IPS-18c (cell line): ENCODE data around the gene PI4K2A.
"Not testable (repeated sequence)": the region's sequence is repeated elsewhere in the genome, so short reads cannot be mapped to it uniquely, and the experiment has no call there.

Experiments used
- H3K4me3 ChIP-seq: 2 replicates; pipeline ENCODE4 v1.7.0; 2013; ENCODE audit warnings: low read depth, mild to moderate bottlenecking, low read length, moderate library complexity; ENCODE audit not compliant: insufficient read depth
- H3K9me3 ChIP-seq: one replicate; pipeline ENCODE4 v1.6.1; 2013; ENCODE audit warnings: mild to moderate bottlenecking, low read length, moderate library complexity; ENCODE audit not compliant: control insufficient read depth, insufficient read depth

The PI4K2A gene

DNA sequence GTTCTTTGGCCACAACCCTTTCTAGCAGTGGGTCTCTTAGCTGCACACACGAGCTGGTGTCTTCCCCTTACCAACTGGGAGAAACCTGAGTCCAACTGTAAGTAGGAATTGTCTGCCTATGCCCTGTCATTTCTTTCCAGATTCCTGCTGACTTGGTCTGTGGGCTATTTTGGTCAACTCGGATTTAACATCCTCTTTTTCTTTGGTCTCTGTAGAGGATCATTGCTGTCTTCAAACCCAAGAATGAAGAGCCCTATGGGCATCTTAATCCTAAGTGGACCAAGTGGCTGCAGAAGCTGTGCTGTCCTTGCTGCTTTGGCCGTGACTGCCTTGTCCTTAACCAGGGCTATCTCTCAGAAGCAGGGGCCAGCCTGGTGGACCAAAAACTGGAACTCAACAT, 10.3 kb downstream of the PI4K2A start:
- no peak overlapping the region for H3K4me3 ChIP-seq
- no peaks in the 10 kb centered on the region for H3K9me3 ChIP-seq

DNA sequence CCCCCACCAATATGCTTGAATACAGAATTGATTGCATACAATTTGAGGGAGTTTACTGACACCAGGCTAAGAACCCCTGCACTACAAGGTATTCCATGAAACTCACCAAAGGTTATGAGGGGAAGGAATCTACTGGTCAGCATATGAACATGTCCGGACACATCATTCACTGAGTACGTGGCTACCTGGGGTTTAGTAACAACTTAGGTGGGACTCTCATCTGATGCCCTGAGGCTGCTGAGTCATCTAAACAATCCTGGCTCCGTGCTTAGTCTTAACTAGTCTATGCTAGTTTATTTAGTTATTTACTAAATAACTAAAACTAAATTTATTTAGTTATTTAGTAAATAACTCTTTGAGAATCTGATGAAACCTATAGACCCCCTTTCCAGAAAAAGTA, 11.3 kb downstream of the PI4K2A start:
- H3K4me3 ChIP-seq = no peak overlapping the region

DNA sequence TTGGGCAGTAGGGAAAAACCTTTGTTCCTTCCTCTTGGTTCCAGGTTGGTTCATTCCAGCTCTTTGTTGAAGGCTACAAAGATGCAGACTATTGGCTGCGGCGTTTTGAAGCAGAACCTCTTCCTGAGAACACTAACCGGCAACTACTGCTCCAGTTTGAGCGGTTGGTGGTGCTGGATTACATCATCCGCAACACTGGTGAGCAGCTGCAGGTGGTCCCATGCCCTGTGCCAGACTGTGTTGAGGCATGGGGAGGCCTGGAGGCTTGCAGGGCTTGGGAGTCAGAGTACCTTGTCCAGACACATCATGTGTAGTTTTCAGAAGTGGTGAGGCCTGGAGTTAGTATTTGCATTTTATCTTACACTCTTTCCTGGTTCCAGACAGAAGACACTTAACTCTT, 16.3 kb downstream of the PI4K2A start:
- Histone ChIP-seq H3K4me3 (no peak overlapping the region), H3K9me3 (no peaks in the 10 kb centered on the region)

More for the DNA sequence above, 11.3 kb downstream of the PI4K2A start:
- H3K9me3 ChIP-seq = no peaks in the 10 kb centered on the region

DNA sequence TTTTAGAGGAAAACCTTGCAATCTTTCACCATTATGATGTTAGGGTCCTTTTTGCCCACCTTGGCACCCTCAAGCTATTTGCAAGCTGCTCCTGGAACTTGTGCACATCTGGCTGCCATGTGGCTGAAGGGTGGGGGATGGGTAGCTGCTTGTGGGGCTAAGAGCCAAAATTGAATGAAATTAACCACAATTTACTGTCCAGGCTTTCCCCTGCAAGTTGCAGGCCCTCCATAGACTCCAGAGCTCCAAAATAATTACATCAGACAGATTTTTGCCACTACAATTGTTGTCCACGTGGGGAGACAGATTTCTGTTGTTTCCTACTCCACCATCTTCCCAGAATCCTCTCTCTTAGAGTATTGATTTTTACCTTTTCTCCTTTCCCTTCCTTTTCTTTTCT, 19.1 kb downstream of the PI4K2A start:
- no peak overlapping the region for H3K4me3 ChIP-seq
- no peaks in the 10 kb centered on the region for H3K9me3 ChIP-seq

DNA sequence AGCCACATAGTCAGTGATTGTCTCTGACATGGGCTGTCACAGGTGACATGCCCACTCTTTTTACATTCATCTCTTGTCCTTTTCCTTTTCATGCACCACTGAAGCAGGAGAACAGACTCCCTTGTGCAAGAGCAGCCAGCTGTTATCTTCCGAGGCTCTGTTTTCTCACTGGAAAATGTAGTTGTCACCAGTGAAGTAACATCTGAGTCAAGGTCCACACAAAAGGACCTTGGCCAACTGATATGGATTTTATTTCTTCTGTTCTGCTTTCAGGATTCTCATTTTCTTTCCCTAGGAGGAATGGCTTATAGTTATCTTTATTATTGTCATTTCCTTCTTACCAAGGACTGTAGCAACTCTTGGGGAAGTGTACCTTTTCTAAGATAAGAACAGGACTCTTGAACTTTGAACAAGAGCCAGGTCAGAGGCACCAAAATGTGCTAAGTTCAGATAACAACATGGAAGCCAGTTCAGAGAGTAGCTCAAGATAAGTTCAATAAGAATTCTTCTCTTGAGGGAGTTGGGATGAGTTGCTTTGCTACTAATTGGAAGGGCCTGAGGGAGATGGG, 23.9 kb downstream of the PI4K2A start:
- no peak overlapping the region for H3K4me3 ChIP-seq
- H3K9me3 ChIP-seq = no peaks in the 10 kb centered on the region

DNA sequence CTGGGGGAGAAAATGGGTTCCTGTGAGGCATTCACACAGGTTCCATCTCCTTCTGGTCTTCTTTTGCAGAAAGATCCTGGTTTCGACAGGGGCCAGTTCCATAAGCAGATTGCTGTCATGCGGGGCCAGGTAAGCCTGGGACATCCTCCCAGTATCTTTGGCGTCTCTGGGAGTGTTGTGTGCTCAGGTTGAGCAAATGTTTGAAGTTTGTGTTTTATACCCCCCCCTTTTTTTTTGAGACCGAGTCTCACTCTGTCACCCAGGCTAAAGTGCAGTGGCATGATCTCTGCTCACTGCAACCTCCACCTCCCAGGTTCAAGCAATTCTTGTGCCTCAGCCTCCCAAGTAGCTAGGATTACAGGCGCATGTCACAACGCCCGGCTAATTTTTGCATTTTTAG, 26.5 kb downstream of the PI4K2A start:
- Histone ChIP-seq H3K9me3 (no peaks in the 10 kb centered on the region), H3K4me3 (no peak overlapping the region)

DNA sequence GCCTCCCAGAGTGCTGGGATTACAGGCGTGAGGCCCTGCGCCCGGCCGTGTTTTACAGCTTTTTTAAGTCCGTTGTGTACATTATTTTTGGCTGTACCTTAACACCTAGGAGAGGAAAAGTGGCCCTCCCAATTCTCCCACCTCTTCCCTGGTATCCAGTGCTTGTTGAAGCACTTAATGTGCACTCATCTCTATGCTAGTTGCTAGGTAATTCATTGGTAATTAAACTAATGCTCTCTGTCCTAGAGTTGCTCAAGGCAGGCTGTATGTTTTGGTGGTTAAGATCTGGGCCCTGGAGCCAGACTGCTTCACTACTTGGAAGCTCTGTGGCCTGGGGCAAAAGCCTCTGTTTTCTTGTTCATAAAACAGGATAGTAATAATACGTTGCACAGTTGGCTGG, 27.0 kb downstream of the PI4K2A start:
- Histone ChIP-seq H3K4me3 (no peak overlapping the region), H3K9me3 (no peaks in the 10 kb centered on the region)

DNA sequence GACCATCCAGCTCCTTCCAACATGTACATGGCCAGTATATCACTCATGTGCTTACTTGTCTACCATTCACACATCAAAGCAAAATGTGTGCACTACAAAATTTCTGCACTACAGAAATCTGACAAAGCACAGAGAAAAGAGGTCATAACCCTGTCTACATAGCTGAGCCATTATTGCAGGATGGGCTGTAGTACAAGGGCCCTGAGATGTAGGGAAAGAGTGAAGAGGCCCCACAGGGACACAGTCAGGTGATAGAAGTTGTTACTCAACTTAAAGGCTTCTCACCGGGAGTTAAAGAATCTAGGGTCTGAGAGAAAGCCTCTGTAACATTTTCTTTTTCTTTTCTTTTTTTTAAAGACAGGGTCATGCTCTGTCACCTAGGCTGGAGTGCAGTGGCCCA, 29.1 kb downstream of the PI4K2A start:
- Histone ChIP-seq H3K9me3 (no peaks in the 10 kb centered on the region), H3K4me3 (no peak overlapping the region)

DNA sequence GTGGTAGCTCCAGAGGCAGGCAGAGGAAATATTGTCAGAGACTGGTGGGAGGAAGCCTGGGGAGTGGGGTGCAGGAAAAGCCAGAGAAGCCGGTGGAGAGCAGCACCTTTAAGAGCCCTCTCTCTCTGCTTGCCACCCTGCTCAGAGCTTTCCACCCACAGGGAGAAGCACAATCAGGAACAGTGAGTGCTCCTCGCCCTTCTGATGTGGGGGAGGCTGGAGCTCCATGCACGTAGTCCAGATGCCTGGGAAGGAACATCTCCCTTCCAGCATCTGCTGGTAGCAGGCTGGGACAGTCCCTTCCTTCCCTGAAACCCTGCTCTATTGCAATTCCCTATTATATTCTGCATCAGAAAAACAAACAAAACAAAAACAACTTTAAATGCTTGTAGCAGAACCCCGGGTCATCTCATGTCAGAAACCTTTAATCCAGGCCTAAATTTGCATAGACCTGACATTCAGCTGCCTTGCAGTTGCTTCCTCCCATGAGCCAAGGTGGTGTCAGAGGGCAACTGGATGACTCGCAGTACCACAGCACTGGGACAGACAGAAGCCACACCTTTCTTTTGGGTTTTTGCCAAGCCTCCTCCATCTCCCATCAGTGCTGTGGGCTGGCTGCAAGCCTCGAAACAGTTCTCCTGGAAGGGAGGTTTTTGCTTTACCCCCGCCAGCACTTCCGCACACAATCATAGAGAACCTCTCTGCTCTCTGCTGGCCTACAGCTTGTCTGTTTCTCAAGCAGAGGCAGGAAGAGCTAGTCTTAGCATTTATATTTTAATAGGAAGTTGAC, 33.5 kb downstream of the PI4K2A start:
- H3K4me3 ChIP-seq = no peak overlapping the region
- no peaks in the 10 kb centered on the region for H3K9me3 ChIP-seq

DNA sequence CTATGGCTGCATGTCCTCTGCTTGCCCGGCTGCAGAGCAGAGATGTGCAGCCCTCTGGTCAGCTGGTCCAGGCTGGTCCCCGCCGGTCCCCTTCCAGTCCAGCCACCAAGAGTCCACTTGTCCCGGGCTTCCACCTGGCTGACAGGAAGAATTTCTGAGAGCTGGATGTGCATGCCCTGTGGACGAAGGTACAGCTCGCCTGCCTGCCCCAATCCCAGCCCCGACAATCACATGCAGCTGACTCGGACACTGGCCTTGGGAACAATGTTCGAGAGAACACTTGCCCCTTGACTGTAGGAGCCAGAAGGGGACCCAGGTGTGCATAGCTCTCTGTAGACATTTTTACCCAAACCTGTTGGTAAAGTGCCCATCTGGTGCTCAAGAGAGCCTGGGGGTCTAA, 34.8 kb downstream of the PI4K2A start:
- H3K9me3 ChIP-seq = no peaks in the 10 kb centered on the region
- no peak overlapping the region for H3K4me3 ChIP-seq

DNA sequence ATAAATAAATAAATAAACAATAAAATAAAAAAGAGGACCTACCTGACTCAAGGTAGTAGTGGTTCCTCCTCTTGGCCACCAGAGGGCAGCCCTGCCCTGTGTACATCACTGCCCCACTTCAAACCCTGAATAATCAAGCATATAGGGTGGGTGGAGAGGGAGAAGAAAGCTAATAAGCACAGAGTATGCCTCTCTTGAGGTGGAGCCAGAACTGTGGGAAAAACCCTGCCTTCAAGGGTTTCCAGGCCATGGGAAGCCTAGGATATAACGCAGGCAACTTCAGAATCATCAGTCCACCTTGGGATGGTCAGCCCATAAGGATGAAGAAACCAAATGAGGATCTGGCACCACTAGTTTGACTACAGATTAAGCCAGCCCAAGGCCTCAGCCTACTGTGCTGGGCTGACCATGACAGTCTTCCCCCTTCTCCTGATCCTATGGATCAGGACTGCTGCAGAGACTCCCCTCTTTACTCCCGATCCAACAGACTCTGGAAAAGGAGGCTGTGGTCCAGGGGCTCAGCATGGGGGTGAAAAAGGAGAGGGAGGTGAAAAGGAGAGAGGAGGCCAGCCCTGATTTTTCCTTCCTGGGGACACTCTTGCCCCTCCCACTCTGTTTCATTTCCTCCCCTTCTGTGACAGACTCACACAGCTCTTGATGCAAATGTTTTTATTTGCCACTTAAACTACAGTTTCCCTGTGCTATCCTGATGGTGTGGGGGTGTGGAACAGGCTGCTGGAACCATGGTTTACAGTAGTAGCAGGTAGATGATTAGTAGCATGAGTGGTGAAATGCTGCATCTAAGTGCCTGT, 36.5 kb downstream of the PI4K2A start:
- no peaks in the 10 kb centered on the region for H3K9me3 ChIP-seq
- H3K4me3 ChIP-seq = no peak overlapping the region

DNA sequence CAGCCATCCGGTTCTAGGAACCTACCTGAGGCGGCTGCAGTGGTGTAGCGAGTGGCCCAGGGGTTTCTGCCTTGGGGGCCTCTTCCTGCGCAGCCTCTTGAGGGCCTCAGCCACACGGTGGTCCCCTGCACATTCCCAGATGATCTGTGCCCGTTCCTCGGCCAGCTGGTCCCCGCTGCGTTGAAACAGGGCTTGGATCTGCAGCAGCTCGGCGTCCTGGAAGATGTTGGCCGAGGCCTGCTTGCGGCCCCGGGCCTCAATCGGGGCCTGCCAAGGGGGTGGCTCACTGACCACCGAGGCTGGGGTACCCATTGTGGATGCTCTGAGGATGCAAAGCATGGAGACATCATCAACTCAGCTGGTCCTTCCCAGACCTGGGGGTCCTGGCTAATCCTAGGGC, 39.1 kb downstream of the PI4K2A start:
- Histone ChIP-seq H3K4me3 (no peak overlapping the region), H3K9me3 (no peaks in the 10 kb centered on the region)

DNA sequence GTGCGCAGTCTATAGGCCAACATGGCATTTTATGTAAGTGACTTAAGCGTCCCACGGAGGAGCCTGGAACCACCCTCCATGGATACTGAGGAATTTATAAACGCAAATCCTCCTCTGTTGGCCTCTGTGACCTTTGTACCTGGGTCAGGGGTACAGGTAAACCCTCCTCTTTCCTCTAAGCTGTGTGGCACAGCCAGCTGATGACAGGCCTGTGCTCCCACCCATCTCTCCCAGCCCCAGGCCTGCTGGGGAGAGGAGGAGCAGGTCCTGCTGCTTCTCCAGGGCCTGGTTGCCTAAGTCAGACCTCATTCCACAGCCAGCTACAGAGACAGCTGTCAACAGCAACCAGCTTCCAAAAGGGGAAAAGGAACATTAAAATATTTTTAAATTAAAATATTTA, 41.6 kb downstream of the PI4K2A start:
- no peak overlapping the region for H3K4me3 ChIP-seq
- H3K9me3 ChIP-seq = no peaks in the 10 kb centered on the region

DNA sequence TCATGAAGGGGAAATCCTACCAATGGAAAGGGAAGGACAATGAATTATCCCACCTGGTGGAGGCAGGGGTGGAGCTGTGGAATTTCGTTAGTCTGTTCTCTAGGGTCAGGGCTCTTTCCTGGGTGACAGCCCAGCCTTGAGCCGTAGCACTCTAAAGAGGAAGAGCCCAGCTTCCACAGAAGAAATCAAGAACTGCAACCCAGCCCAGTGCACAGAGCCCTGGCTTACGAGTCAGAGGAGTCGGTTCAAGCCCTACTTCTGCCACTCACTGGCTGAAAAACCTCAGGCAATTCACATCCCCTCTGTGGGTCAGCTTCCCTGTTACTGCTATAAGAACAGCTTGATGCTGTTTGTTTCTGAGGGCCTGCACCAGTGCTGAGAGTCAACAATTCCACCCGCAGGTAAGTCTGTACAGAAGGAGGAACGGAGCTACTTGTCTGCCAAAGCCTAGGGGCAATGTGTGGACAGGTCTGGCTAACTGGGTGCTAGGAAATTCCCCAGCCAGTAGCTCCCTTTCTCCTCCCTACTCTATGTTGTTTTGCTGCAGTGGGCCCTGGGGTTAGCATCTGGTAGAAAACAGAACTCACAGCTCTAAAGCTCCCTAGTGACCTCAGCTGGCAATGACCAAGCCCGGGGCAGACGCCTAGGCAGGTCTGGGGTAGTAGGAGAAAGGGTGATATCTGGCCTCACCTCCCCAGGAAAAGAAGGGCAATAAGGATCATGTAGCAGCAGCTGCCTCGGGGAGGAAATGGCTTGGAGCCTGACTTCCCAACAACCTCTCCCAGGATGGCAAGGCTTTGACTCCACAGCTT, 43.3 kb downstream of the PI4K2A start:
- no peaks in the 10 kb centered on the region for H3K9me3 ChIP-seq
- no peak overlapping the region for H3K4me3 ChIP-seq

DNA sequence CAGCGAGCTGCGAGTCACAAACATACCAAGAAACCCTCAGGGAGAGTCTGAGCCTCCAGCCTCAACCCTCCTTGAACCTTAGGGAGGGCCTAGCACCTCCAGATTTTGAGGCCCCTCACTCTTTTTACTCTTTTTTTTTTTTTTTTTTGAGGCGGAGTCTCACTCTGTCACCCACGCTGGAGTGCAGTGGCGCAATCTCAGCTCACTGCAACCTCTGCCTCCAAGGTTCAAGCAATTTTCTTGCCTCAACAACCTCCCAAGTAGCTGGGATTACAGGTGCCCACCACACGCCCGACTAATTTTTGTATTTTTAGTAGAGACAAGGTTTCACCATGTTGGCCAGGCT, 43.9 kb downstream of the PI4K2A start:
- H3K4me3 ChIP-seq, H3K9me3 ChIP-seq: not testable (repeated sequence)

DNA sequence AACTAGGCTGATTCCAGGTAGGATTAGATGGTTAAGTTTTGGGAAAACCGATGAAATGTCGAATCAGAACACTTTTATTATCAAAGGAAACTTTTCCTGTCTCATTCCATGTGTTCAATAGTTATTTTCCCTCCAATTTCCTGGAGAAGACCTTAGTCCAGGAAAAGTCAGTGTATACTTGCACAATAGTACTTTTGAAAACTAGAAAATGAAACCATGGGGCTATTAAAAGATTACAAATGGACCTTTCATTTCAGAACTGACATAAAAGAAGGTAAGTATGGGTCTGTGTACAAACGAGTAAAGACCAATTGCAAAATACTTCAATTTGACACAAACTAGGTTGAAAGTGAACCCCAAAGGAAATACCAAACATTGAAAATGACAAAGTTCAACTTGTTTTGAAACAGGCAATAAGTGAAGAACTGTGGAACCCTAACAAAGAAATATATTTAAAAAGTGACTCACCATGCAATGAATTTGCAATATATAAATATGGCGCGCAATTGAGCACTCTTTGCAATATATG, 44.5 kb downstream of the PI4K2A start:
- Histone ChIP-seq H3K9me3 (no peaks in the 10 kb centered on the region), H3K4me3 (no peak overlapping the region)

DNA sequence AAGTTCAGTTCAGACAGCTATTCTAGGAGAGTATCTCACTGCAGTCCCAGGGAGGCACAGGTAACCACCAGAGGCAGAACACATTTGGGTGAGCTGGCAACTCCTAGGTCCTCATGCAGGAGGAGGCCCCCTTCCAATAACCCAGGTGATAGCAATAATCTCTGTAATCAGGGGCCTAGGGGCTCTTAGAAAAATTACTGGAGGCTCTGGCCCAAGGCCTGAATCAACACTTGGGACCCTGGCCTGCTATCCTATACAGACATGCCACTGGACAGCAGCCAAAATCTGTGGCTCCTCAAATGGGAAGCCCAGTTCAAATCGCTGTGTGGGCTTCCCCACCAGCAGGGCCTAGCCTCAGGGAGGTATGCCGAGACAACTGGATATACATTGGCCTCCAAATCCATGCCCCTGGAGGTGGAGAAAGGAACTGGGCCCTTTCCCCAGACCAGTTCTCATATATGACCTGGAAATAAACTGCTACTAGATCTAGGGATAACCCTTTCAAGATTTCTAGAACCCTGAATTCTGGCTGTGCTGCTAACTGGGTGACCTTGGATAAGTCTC, 45.0 kb downstream of the PI4K2A start:
- H3K9me3 ChIP-seq = no peaks in the 10 kb centered on the region
- no peak overlapping the region for H3K4me3 ChIP-seq
